Measurements from ENCODE around the gene TGFB2. TPM values are rescaled to one million over a fixed set of nuclear protein-coding genes. Genes with fewer than 3 reads are reported as not detected.

The TGFB2 gene
- total RNA-seq, 2 experiments from 2014 or later = not detected

GRCh38 chr1:218464871-218465270 lies 119.7 kb downstream of the TGFB2 start:
- CTCF ChIA-PET = no interaction called here

GRCh38 chr1:218466341-218467010 lies 121.3 kb downstream of the TGFB2 start:
- no peak for DNase-seq
- Mint-ChIP-seq H3K27ac (no peak overlapping the region), H3K36me3 (no peaks in the 10 kb centered on the region), H3K4me3 (no peak overlapping the region), H3K9me3 (no peaks in the 10 kb centered on the region), H3K4me1 (ENCODE audit: low read depth) (no peaks in the 10 kb centered on the region), H3K27me3 (no peaks in the 10 kb centered on the region)
- intact Hi-C loops (cut with micrococcal nuclease) = no loop called here
- POLR2A ChIA-PET = no interaction called here
- CTCF ChIA-PET = no interaction called here

More at GRCh38 chr1:218464871-218465270, 119.7 kb downstream of the TGFB2 start:
- Mint-ChIP-seq H3K27me3 (no peaks in the 10 kb centered on the region), H3K4me1 (ENCODE audit: low read depth) (no peaks in the 10 kb centered on the region), H3K9me3 (no peaks in the 10 kb centered on the region), H3K4me3 (no peak overlapping the region), H3K36me3 (no peaks in the 10 kb centered on the region), H3K27ac (no peak overlapping the region)
- POLR2A ChIA-PET = no interaction called here
- no peak for DNase-seq
- intact Hi-C loops (cut with micrococcal nuclease) = no loop called here

DNA sequence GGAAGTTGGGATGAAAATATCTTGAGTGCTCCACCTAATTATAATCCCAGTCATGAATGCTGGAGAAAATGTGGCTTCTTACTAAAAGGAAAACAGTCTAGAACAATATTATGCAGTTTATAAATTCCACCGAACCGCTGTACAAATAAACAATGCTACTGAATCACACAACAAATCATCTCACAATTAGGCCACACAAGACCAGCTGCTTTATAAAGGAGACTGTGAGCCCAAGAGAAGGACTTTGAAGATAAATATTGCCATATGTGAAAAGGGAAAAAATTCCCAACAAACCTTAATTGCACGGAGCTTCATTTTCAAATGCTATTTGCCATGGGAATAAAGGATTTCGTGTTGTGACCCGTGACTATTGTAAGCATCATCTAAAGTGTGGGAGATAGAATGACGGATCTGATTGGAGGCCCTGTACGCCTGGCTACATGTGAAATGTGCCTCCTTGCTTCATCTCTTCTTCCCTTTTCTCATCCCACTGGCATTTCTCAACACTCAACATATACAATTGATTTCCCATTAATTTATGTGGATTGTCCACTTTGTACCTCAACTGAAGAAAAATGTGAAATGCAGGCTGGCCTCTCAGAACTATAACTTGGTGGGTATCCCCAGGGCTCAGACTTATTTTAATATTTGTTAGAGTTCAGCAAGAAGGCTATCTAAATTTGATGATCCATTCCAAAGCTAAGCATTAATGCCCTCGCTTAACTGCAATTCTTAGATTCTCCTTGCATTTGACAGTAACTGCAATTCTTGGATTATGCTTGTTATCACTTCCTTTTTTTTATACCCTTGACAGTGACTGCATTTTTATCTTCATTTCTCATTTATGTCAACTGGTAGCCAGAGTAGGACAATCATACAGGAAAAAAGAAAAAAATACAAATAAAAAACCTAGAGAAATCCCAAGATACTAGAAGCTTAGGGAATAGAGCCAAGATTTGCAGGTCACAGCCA lies 122.3 kb downstream of the TGFB2 start:
- Mint-ChIP-seq H3K27me3 (no peaks in the 10 kb centered on the region), H3K4me3 (no peak overlapping the region), H3K27ac (no peak overlapping the region), H3K4me1 (ENCODE audit: low read depth) (no peaks in the 10 kb centered on the region), H3K36me3 (no peaks in the 10 kb centered on the region), H3K9me3 (no peaks in the 10 kb centered on the region)
- POLR2A ChIA-PET = no interaction called here
- no peak for DNase-seq
- CTCF ChIA-PET = no interaction called here
- intact Hi-C loops (cut with micrococcal nuclease) = no loop called here

DNA sequence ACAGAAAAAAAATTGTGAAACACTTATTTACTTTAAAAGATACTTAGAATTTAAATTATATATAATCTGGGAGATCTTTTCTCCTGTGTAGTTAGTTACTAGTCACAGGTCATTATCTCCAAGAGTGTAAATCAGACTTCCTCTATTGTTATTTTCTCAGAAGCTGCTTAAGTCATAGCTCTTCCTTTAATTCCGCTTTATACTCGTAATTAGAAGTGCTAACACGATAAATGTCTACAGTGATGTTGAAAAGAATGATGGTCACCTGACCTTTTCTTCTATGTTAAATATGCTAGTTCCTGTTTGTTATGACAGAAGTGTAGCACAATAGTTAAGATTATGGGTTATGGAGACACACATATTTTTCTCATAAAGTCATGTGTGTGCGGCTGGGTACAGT lies 123.6 kb downstream of the TGFB2 start:
- Mint-ChIP-seq H3K4me3 (no peak overlapping the region), H3K9me3 (no peaks in the 10 kb centered on the region), H3K27ac (no peak overlapping the region), H3K4me1 (ENCODE audit: low read depth) (peaks cover 7% of the 10 kb centered on the region), H3K27me3 (no peaks in the 10 kb centered on the region), H3K36me3 (no peaks in the 10 kb centered on the region)
- CTCF ChIA-PET = no interaction called here
- POLR2A ChIA-PET = no interaction called here
- intact Hi-C loops (cut with micrococcal nuclease) = no loop called here
- DNase-seq = no peak

- Mint-ChIP-seq H3K36me3 (no peaks in the 10 kb centered on the region), H3K4me1 (ENCODE audit: low read depth) (peaks cover 16% of the 10 kb centered on the region), H3K27me3 (peaks cover 5% of the 10 kb centered on the region), H3K9me3 (no peaks in the 10 kb centered on the region), H3K4me3 (no peak overlapping the region), H3K27ac (no peak overlapping the region)
- intact Hi-C loops (cut with micrococcal nuclease) = no loop called here
- ChIA-PET POLR2A (no interaction called here), CTCF (no interaction called here)
- no peak for DNase-seq
These were observed 127.7 kb downstream of the TGFB2 start for GRCh38 chr1:218472885-218473284.

- Mint-ChIP-seq H3K4me1 (ENCODE audit: low read depth) (peaks cover 16% of the 10 kb centered on the region), H3K27me3 (peaks cover 5% of the 10 kb centered on the region), H3K9me3 (no peaks in the 10 kb centered on the region), H3K4me3 (no peak overlapping the region), H3K36me3 (no peaks in the 10 kb centered on the region), H3K27ac (no peak overlapping the region)
- intact Hi-C loops (cut with micrococcal nuclease) = no loop called here
- no peak for DNase-seq
- ChIA-PET POLR2A (no interaction called here), CTCF (no interaction called here)
These were observed 128.4 kb downstream of the TGFB2 start for GRCh38 chr1:218473522-218473921.

GRCh38 chr1:218474128-218474527 lies 129.0 kb downstream of the TGFB2 start:
- DNase-seq = no peak
- POLR2A ChIA-PET = no interaction called here
- no peak overlapping the region for H3K4me3 Mint-ChIP-seq

GRCh38 chr1:218475275-218475674 lies 130.1 kb downstream of the TGFB2 start:
- Mint-ChIP-seq H3K27me3 (peaks cover 5% of the 10 kb centered on the region), H3K36me3 (no peaks in the 10 kb centered on the region), H3K4me3 (no peak overlapping the region), H3K4me1 (ENCODE audit: low read depth) (peaks cover 16% of the 10 kb centered on the region), H3K9me3 (no peaks in the 10 kb centered on the region), H3K27ac (no peak overlapping the region)
- CTCF ChIA-PET = no interaction called here
- POLR2A ChIA-PET = no interaction called here
- intact Hi-C loops (cut with micrococcal nuclease) = no loop called here
- no peak for DNase-seq

More at GRCh38 chr1:218474128-218474527, 129.0 kb downstream of the TGFB2 start:
- H3K4me1 Mint-ChIP-seq (ENCODE audit: low read depth) = peaks cover 16% of the 10 kb centered on the region
- H3K36me3 Mint-ChIP-seq = no peaks in the 10 kb centered on the region
- H3K9me3 Mint-ChIP-seq = no peaks in the 10 kb centered on the region
- H3K27ac Mint-ChIP-seq = no peak overlapping the region
- CTCF ChIA-PET = no interaction called here
- intact Hi-C loops (cut with micrococcal nuclease) = no loop called here
- peaks cover 5% of the 10 kb centered on the region for H3K27me3 Mint-ChIP-seq

- Mint-ChIP-seq H3K36me3 (no peaks in the 10 kb centered on the region), H3K27me3 (peaks cover 5% of the 10 kb centered on the region), H3K4me1 (ENCODE audit: low read depth) (peaks cover 16% of the 10 kb centered on the region), H3K9me3 (no peaks in the 10 kb centered on the region), H3K4me3 (no peak overlapping the region), H3K27ac (no peak overlapping the region)
- CTCF ChIA-PET = no interaction called here
- DNase-seq = no peak
- intact Hi-C loops (cut with micrococcal nuclease) = no loop called here
- POLR2A ChIA-PET = no interaction called here
These were observed 130.6 kb downstream of the TGFB2 start for GRCh38 chr1:218475699-218476098.

DNA sequence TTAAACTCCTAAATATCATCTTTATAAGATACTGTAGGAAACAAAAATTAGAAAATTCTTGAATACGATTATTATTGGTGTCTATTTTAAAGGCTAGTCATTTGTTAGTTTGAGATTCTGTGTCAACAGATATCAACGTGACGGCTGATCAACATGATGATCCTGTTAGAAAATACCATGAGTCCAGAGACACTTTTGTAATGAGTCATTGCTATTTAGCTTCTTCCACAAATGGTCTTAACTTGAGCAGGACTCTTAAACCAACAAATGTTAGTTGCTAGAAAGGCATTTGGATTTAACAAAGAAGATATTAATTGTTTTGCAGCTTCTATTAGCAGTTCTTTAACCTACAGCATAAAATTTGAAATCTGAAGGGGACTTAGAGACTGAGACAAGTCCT lies 131.2 kb downstream of the TGFB2 start:
- ChIA-PET CTCF (no interaction called here), POLR2A (no interaction called here)
- no peak for DNase-seq
- Mint-ChIP-seq H3K27me3 (peaks cover 7% of the 10 kb centered on the region), H3K9me3 (no peaks in the 10 kb centered on the region), H3K4me1 (ENCODE audit: low read depth) (peaks cover 16% of the 10 kb centered on the region), H3K4me3 (no peak overlapping the region), H3K36me3 (no peaks in the 10 kb centered on the region), H3K27ac (no peak overlapping the region)
- intact Hi-C loops (cut with micrococcal nuclease) = no loop called here

DNA sequence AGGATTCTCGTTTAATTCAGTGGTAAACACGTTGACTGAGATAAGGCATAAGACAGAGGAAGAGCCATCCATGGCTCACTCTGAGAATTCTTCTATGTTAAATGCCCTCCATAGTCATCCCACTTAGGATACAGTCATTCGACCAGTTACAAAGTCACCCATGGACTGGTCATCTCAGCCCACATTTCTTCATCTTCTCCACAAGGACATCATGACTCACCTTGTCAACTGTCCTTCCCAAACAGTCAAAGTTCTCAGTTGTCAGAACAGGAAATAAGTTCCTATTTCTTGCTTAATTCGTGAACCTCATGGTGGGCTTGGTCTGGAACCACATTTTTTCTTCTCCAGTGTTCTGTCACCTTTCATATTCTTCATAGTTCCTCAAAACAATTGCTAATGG lies 133.2 kb downstream of the TGFB2 start:
- CTCF ChIA-PET = interaction anchor here (0.6 kb wide), 1 partner anchor 895 kb away, joined by 3 read pairs; no protein-coding TSS in a partner anchor
- H3K27ac Mint-ChIP-seq = no peak overlapping the region
- POLR2A ChIA-PET = interaction anchor here (0.6 kb wide), 1 partner anchor 304 kb away, joined by 3 read pairs; no protein-coding TSS in a partner anchor
- H3K36me3 Mint-ChIP-seq = no peaks in the 10 kb centered on the region
- DNase-seq = no peak
- no peaks in the 10 kb centered on the region for H3K9me3 Mint-ChIP-seq
- peaks cover 7% of the 10 kb centered on the region for H3K27me3 Mint-ChIP-seq
- intact Hi-C loops (cut with micrococcal nuclease) = no loop called here
- H3K4me3 Mint-ChIP-seq = no peak overlapping the region
- H3K4me1 Mint-ChIP-seq (ENCODE audit: low read depth) = peaks cover 11% of the 10 kb centered on the region

DNA sequence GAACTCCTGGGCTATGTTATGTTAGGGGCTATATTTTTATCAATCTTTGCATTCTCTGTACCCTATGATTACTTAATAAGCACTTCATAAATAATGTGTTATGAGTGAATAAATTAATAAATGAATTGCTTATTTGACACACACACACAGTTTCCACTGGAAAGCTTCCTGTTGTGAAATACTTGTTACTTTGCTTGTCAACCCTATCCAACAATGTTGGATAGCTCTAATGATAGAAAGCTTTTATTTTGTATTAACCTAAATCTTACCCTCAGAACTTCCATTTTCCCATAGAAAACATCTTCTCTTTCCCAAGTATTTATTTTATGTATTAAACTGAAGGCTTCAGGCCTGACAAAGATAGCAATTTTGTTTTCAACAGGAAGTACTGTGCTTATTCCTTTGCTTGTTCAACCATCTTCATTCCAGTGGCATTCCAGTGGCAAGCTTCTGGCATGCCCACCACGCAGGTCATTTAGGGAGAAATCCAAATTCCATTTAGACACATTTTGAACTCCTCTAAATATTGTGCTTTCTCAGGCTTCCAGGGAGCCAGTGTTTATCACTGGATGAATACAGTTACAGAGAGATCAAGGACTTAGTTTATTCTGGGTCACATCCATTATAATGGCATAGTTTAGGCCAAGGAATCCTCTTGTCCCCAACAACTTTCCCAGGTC lies 134.4 kb downstream of the TGFB2 start:
- H3K27me3 Mint-ChIP-seq = peaks cover 7% of the 10 kb centered on the region
- no peaks in the 10 kb centered on the region for H3K36me3 Mint-ChIP-seq
- CTCF ChIA-PET = no interaction called here
- no peak overlapping the region for H3K27ac Mint-ChIP-seq
- H3K4me3 Mint-ChIP-seq = no peak overlapping the region
- intact Hi-C loops (cut with micrococcal nuclease) = no loop called here
- no peaks in the 10 kb centered on the region for H3K9me3 Mint-ChIP-seq
- DNase-seq = no peak
- POLR2A ChIA-PET = no interaction called here
- H3K4me1 Mint-ChIP-seq (ENCODE audit: low read depth) = peaks cover under 1% of the 10 kb centered on the region

Data from activated CD4-positive, alpha-beta memory T cell treated with anti-CD3 and anti-CD28 coated beads for 36 hours (primary cell).